ENCODE measurements around the gene INPP4B.

DNA sequence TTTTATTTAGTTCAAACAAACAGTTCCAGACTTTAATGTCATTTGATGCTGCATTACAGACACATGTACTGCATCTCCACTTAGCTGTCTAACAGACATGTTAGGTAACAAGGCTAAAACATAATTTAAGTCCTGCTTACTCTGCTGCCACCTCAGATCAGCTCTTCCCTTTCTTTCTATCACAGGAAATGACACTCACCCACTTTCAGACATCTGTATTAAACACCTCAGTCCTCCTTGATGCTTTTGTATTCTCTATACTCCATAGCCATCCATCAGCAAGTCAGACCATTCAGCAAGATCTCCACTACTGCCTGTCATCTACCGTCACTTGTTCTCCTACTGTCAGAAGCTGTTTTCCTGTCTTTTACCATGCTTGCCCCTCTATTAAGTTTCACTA is 804.3 kb downstream of the INPP4B start:
- TF ChIP-seq, protein P1, sequence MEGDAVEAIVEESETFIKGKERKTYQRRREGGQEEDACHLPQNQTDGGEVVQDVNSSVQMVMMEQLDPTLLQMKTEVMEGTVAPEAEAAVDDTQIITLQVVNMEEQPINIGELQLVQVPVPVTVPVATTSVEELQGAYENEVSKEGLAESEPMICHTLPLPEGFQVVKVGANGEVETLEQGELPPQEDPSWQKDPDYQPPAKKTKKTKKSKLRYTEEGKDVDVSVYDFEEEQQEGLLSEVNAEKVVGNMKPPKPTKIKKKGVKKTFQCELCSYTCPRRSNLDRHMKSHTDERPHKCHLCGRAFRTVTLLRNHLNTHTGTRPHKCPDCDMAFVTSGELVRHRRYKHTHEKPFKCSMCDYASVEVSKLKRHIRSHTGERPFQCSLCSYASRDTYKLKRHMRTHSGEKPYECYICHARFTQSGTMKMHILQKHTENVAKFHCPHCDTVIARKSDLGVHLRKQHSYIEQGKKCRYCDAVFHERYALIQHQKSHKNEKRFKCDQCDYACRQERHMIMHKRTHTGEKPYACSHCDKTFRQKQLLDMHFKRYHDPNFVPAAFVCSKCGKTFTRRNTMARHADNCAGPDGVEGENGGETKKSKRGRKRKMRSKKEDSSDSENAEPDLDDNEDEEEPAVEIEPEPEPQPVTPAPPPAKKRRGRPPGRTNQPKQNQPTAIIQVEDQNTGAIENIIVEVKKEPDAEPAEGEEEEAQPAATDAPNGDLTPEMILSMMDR (IDR thresholded peaks at IDR 0.05): no peak
- TF ChIP-seq, protein P2, sequence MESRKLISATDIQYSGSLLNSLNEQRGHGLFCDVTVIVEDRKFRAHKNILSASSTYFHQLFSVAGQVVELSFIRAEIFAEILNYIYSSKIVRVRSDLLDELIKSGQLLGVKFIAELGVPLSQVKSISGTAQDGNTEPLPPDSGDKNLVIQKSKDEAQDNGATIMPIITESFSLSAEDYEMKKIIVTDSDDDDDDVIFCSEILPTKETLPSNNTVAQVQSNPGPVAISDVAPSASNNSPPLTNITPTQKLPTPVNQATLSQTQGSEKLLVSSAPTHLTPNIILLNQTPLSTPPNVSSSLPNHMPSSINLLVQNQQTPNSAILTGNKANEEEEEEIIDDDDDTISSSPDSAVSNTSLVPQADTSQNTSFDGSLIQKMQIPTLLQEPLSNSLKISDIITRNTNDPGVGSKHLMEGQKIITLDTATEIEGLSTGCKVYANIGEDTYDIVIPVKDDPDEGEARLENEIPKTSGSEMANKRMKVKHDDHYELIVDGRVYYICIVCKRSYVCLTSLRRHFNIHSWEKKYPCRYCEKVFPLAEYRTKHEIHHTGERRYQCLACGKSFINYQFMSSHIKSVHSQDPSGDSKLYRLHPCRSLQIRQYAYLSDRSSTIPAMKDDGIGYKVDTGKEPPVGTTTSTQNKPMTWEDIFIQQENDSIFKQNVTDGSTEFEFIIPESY (IDR thresholded peaks at IDR 0.05; ENCODE audit: borderline replicate concordance, low read depth): no peak
- TF ChIP-seq TAF1 (IDR thresholded peaks at IDR 0.05; ENCODE audit: borderline replicate concordance, low read depth, low read length): no peak
- no peak for TF ChIP-seq POLR2AphosphoS5 (IDR thresholded peaks at IDR 0.05; ENCODE audit: low read depth, low read length)
- TF ChIP-seq MXI1 (IDR thresholded peaks at IDR 0.05; ENCODE audit: low read depth, low read length): no peak
- TF ChIP-seq, protein P3, sequence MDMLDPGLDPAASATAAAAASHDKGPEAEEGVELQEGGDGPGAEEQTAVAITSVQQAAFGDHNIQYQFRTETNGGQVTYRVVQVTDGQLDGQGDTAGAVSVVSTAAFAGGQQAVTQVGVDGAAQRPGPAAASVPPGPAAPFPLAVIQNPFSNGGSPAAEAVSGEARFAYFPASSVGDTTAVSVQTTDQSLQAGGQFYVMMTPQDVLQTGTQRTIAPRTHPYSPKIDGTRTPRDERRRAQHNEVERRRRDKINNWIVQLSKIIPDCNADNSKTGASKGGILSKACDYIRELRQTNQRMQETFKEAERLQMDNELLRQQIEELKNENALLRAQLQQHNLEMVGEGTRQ (IDR thresholded peaks at IDR 0.05; ENCODE audit: borderline replicate concordance, low read depth, low read length): no peak
- TF ChIP-seq RFX5 (IDR thresholded peaks at IDR 0.05; ENCODE audit: low read length): no peak
- no peak for TF ChIP-seq FOSL2 (IDR thresholded peaks at IDR 0.05; ENCODE audit: borderline replicate concordance, low read depth)
